Right atrium auricular region (tissue), 2 donors: ENCODE measurements around the gene TBC1D25. TPM values are rescaled to one million over a fixed set of nuclear protein-coding genes. Genes with fewer than 3 reads are reported as not detected.

ENCODE experiments used
- DNase-seq: peaks from one replicate; pipeline ENCODE4 v3.0.0-alpha.2; 2019; ENCODE audit warnings: low spot score
- H3K27ac ChIP-seq, 2 donors: fragments of 200-600 bp; sonication (generic); 1 replicate in 1 of 2; 2 replicates in 1 of 2; pipeline ENCODE4 v1.5.1; 2016 to 2019
- H3K27me3 ChIP-seq, 2 donors: fragments of 200-600 bp; sonication (generic); one replicate each; pipeline versions ENCODE4 v1.5.1 to v1.6.0; 2017 to 2019
- H3K36me3 ChIP-seq: fragments of 200-600 bp; sonication (generic); one replicate; pipeline ENCODE4 v1.5.1; 2016
- H3K4me1 ChIP-seq, 2 donors: fragments of 200-600 bp; sonication (generic); one replicate each; pipeline versions ENCODE4 v1.5.1 to v1.6.0; 2017 to 2019
- H3K4me3 ChIP-seq, 2 donors: fragments of 200-600 bp; sonication (generic); 1 replicate in 1 of 2; 2 replicates in 1 of 2; pipeline ENCODE4 v1.5.1; 2017 to 2019; ENCODE audit warnings: mild to moderate bottlenecking in 1 of 2, moderate library complexity in 1 of 2
- H3K9me3 ChIP-seq, 2 donors: fragments of 200-600 bp; sonication (generic); one replicate each; pipeline ENCODE4 v1.5.1; 2019
- total RNA-seq, 2 donors: library from RNA; depleted of rRNA; stranded (reverse); fragments of >200 nt; gene quantifications; one replicate each; pipeline ENCODE4 v1.1.0, GENCODE V29; 2016
- TF ChIP-seq, protein P1 (sequence below), 2 donors: fragments of 200-600 bp; sonication (generic); IDR thresholded peaks; one replicate each; pipeline ENCODE4 v1.5.1; 2019; ENCODE audit warnings: antibody characterized with exemption in 2 of 2

Gene TBC1D25
- total RNA-seq, 2 donors from 2014 or later = 11.0 to 17.5 TPM

GRCh38 chrX:48507246-48507645 lies 32.3 kb upstream of the TBC1D25 start:
- Histone ChIP-seq H3K9me3 (no peaks in the 10 kb centered on the region), H3K27ac (no peak overlapping the region), H3K27me3 (no peaks in the 10 kb centered on the region), H3K4me3 (no peak overlapping the region), H3K4me1 (peaks cover 0 to 9% of the 10 kb centered on the region in 2 donors), H3K36me3 (no peaks in the 10 kb centered on the region)
- no peak for DNase-seq
- TF ChIP-seq, protein P1, sequence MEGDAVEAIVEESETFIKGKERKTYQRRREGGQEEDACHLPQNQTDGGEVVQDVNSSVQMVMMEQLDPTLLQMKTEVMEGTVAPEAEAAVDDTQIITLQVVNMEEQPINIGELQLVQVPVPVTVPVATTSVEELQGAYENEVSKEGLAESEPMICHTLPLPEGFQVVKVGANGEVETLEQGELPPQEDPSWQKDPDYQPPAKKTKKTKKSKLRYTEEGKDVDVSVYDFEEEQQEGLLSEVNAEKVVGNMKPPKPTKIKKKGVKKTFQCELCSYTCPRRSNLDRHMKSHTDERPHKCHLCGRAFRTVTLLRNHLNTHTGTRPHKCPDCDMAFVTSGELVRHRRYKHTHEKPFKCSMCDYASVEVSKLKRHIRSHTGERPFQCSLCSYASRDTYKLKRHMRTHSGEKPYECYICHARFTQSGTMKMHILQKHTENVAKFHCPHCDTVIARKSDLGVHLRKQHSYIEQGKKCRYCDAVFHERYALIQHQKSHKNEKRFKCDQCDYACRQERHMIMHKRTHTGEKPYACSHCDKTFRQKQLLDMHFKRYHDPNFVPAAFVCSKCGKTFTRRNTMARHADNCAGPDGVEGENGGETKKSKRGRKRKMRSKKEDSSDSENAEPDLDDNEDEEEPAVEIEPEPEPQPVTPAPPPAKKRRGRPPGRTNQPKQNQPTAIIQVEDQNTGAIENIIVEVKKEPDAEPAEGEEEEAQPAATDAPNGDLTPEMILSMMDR (IDR thresholded peaks at IDR 0.05) = no peak

- TF ChIP-seq, protein P1 (IDR thresholded peaks at IDR 0.05) = no peak
- peak within 1 kb of the TSS; percentile 83 for H3K27ac ChIP-seq
- H3K4me3 ChIP-seq = peak within 1 kb of the TSS; percentile 60 to 72
- H3K36me3 ChIP-seq = no peaks in the 10 kb centered on the region
- peak; percentile 79 for DNase-seq
- peaks cover 0 to 9% of the 10 kb centered on the region in 2 donors for H3K4me1 ChIP-seq
- H3K27me3 ChIP-seq = no peaks in the 10 kb centered on the region
- H3K9me3 ChIP-seq = no peaks in the 10 kb centered on the region
Observed at GRCh38 chrX:48508400-48509244, 30.9 kb upstream of the TBC1D25 start, which contains the start of gene PORCN. TSS of gene PORCN (plus strand) at chrX:48508992. CDS start at chrX:48509821, 829 bp downstream.

GRCh38 chrX:48509245-48509590 lies 30.3 kb upstream of the TBC1D25 start:
- Histone ChIP-seq H3K9me3 (no peaks in the 10 kb centered on the region), H3K27ac (peak overlapping the region; percentile 83), H3K36me3 (no peaks in the 10 kb centered on the region), H3K4me1 (peaks cover 0 to 9% of the 10 kb centered on the region in 2 donors), H3K4me3 (peak overlapping the region; percentile 60 to 72), H3K27me3 (no peaks in the 10 kb centered on the region)
- DNase-seq = no peak
- TF ChIP-seq, protein P1 (IDR thresholded peaks at IDR 0.05) = no peak

DNA sequence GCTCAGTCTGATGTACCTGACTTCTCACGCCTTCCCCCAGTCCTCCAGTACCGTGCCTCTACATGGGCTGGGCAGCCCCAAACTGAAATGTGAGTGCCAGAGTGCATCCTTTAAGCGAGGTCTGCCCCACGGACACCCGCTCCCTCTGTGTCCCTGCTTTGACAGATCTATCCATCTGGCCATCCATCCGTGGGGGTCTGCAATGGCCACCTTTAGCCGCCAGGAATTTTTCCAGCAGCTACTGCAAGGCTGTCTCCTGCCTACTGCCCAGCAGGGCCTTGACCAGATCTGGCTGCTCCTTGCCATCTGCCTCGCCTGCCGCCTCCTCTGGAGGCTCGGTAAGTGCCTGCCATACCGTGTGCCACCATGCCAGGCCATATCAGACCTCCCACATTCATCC lies 29.9 kb upstream of the TBC1D25 start:
- H3K4me1 ChIP-seq = peaks cover 0 to 9% of the 10 kb centered on the region in 2 donors
- TF ChIP-seq, protein P1 (IDR thresholded peaks at IDR 0.05) = no peak
- H3K27ac ChIP-seq = no peak overlapping the region
- peak overlapping the region; percentile 60 to 72 for H3K4me3 ChIP-seq
- no peaks in the 10 kb centered on the region for H3K9me3 ChIP-seq
- DNase-seq = no peak
- H3K36me3 ChIP-seq = no peaks in the 10 kb centered on the region
- no peaks in the 10 kb centered on the region for H3K27me3 ChIP-seq

DNA sequence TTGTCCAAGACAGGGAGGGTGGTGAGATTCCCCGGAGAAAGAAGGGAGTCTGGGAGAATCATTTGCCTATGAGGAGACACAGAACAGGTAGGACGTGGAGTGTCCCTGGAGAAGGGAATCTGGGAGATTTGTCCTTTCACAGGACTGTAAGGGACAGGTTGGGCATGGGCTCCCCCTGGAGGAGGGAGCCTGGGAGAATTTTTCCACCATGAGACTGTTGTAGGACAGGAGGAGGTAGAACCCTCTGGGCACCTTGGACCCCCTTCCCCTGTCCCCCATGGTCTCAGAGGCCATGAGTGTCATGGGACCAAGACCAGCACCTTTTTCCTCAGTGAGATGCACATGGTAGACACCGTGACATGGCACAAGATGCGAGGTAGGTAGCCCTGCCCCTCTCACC lies 28.0 kb upstream of the TBC1D25 start:
- TF ChIP-seq, protein P1 (IDR thresholded peaks at IDR 0.05) = peak in 1 of 2 donors; percentile 33
- Histone ChIP-seq H3K4me3 (no peak overlapping the region), H3K27ac (no peak overlapping the region), H3K9me3 (no peaks in the 10 kb centered on the region), H3K27me3 (no peaks in the 10 kb centered on the region), H3K36me3 (no peaks in the 10 kb centered on the region), H3K4me1 (peaks cover 0 to 9% of the 10 kb centered on the region in 2 donors)
- DNase-seq = no peak
